GM10266 (cell line): ENCODE data around the gene DHH.
"Not testable (repeated sequence)": the region's sequence is repeated elsewhere in the genome, so short reads cannot be mapped to it uniquely, and the experiment has no call there.

Experiments used
- DNase-seq: peaks from one replicate; pipeline ENCODE4 v3.0.0; 2012; ENCODE audit errors: extremely low spot score
- CTCF ChIP-seq: IDR thresholded peaks from 2 replicates; pipeline ENCODE4 v1.5.1; 2012; ENCODE audit warnings: mild to moderate bottlenecking, low read depth; ENCODE audit not compliant: control insufficient read depth, insufficient read depth; ENCODE audit errors: missing control alignments

DHH gene

GRCh38 chr12:49068879-49069506 is 25.6 kb downstream of the DHH start:
- DNase-seq, result no peak
- TF ChIP-seq CTCF, result no peak

- DNase-seq, result no peak
- TF ChIP-seq CTCF, result no peak
Observed at GRCh38 chr12:49066120-49066519, 28.5 kb downstream of the DHH start.

GRCh38 chr12:49064767-49065152 is 29.8 kb downstream of the DHH start:
- no peak for TF ChIP-seq CTCF
- no peak for DNase-seq

- DNase-seq, result not testable (repeated sequence)
Observed at GRCh38 chr12:49061916-49062315, 32.7 kb downstream of the DHH start.

GRCh38 chr12:49061157-49061650 is 33.4 kb downstream of the DHH start:
- DNase-seq, result no peak
- TF ChIP-seq CTCF, result no peak

GRCh38 chr12:49060237-49061156 is 34.1 kb downstream of the DHH start, which contains the start of gene KMT2D:
KMT2D (minus strand) TSS chr12:49060794; CDS start chr12:49055324, 5,470 bp downstream.
- TF ChIP-seq CTCF, result no peak
- peak; percentile 94 for DNase-seq

- no peak for TF ChIP-seq CTCF
- no peak for DNase-seq
Observed at GRCh38 chr12:49059299-49060171, 35.1 kb downstream of the DHH start.
